ENCODE data around the gene PDLIM3. TPM values are rescaled to one million over a fixed set of nuclear protein-coding genes. Genes with fewer than 3 reads are reported as not detected.

Gene PDLIM3
- total and polyA plus RNA-seq, 2 of the 13 experiments (the other 11 are each of a cell fraction or from before 2014, with no cell fraction given) = 5.9 to 14.0 TPM

DNA sequence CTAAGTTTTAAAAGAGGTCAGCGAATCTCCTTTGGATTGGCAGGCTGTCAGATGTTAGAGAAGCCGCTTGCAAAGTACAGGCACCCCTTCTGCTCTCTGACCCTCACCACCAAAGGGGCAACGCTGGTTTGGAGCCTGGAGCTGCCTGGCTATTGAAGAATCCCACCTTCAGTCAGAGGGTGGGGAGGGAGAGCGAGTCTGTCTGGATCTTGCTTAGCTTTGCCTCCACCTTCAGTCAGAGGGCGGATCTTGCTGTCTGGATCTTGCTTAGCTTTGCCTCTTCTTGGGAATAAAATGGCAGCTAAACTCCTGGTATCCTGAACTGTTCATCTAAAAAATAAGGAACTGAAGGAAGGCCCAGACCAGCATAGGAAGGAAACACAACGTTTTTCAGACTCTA lies 71.1 kb downstream of the PDLIM3 start:
- in situ Hi-C loops (cut with HindIII; ENCODE audit: extremely low pct_ligation_motif_present, low pct_unique_long_range_greater_than_20kb) = loop anchor here (25.0 kb wide), 1 partner anchor 573 kb away; no protein-coding TSS in a partner anchor
- TF ChIP-seq ZNF180 (CRISPR knock-in tag; IDR thresholded peaks at IDR 0.05; ENCODE audit: borderline replicate concordance, low read depth) (no peak), ARID2 (CRISPR knock-in tag; IDR thresholded peaks at IDR 0.05; ENCODE audit: borderline replicate concordance) (no peak), SNAPC5 (CRISPR knock-in tag; IDR thresholded peaks at IDR 0.05; ENCODE audit: borderline replicate concordance) (no peak), WIZ (CRISPR knock-in tag; IDR thresholded peaks at IDR 0.05) (no peak), ZNF800 (CRISPR knock-in tag; IDR thresholded peaks at IDR 0.05) (no peak), ZNF136 (CRISPR knock-in tag; IDR thresholded peaks at IDR 0.05; ENCODE audit: low read depth) (no peak), FOXK1 (CRISPR knock-in tag; IDR thresholded peaks at IDR 0.05; ENCODE audit: borderline replicate concordance, low read depth) (no peak), NFE2L2 (IDR thresholded peaks at IDR 0.05; ENCODE audit: low read length) (no peak)

More for the DNA sequence above, 71.1 kb downstream of the PDLIM3 start:
- Histone ChIP-seq H3K27ac (ENCODE audit: extremely low read length, insufficient read depth, low read length) (no peak overlapping the region), H3K79me2 (ENCODE audit: insufficient read depth, low read length) (no peaks in the 10 kb centered on the region), H3K4me1 (ENCODE audit: insufficient read depth, low read length) (peaks cover 8% of the 10 kb centered on the region), H3K9me3 (ENCODE audit: low read length) (no peaks in the 10 kb centered on the region), H2AFZ (ENCODE audit: low read length) (no peak overlapping the region), H3K9ac (ENCODE audit: insufficient read depth, low read depth, low read length) (no peak overlapping the region), H3K36me3 (replicated peaks in 1 of 2; ENCODE audit: control insufficient read depth in 1 of 2, insufficient read depth in 2 of 2, low read length in 2 of 2) (no peaks in the 10 kb centered on the region), H3K4me2 (ENCODE audit: low read depth, low read length) (no peak overlapping the region), H3K4me3 (replicated peaks in 1 of 3; ENCODE audit: insufficient read depth in 1 of 3, low read depth in 2 of 3, low read length in 3 of 3) (no peak overlapping the region), H3K27me3 (ENCODE audit: control insufficient read depth in 1 of 2, insufficient read depth in 2 of 2, low read length in 2 of 2) (peaks cover 0 to 56% of the 10 kb centered on the region in 2 experiments; a peak in 4 of 5 replicates), H4K20me1 (ENCODE audit: insufficient read depth, low read length) (no peaks in the 10 kb centered on the region)
- intact Hi-C loops (cut with micrococcal nuclease; ENCODE audit: unreplicated experiment) = no loop called here
- no TSS peak for BruUV-seq (replicated peaks)
- POLR2A ChIA-PET = no interaction called here
- CTCF ChIA-PET (ENCODE audit: low intra/inter-chr PET ratio, low total read pairs) = no interaction called here
- ATAC-seq (no peak), FAIRE-seq (no peak), DNase-seq (ENCODE audit: low spot score) (no peak)
- 7% methylated on average over 6 of the region's 6 CpGs for WGBS (ENCODE audit: low lambda C conversion rate)
